Activated B cell treated with CpG ODN at 0.5 μM for 24 hours (primary cell): ENCODE measurements around the gene E4F1. TPM values are rescaled to one million over a fixed set of nuclear protein-coding genes. Genes with fewer than 3 reads are reported as not detected.

Experiments
- ATAC-seq: fragments of 200-7000 bp; cut with Tn5 transposase; one replicate; pipeline ENCODE4 v1.10.0; 2021; ENCODE audit warnings: low read depth, mild to moderate bottlenecking, moderate library complexity
- CTCF ChIA-PET: fragments of 350-600 bp; sonication (Branson Sonifier 250); formaldehyde crosslinking; loops from one replicate; lab custom pipeline; 2021; ENCODE audit warnings: antibody characterized with exemption; lab: Charles Lee
- POLR2A ChIA-PET: fragments of 350-600 bp; sonication (Branson Sonifier 250); formaldehyde crosslinking; loops from one replicate; lab custom pipeline; 2021; ENCODE audit warnings: antibody characterized with exemption; lab: Charles Lee
- DNase-seq: peaks from one replicate; pipeline ENCODE4 v3.0.0; 2022
- H3K27ac Mint-ChIP-seq: one replicate; pipeline ENCODE4 v1.8.0; 2020; ENCODE audit warnings: mixed read lengths
- H3K27me3 Mint-ChIP-seq: one replicate; pipeline ENCODE4 v1.8.0; 2021; ENCODE audit warnings: mixed read lengths
- H3K36me3 Mint-ChIP-seq: one replicate; pipeline ENCODE4 v1.8.0; 2021; ENCODE audit warnings: low read depth, mixed read lengths
- H3K4me1 Mint-ChIP-seq: one replicate; pipeline ENCODE4 v1.8.0; 2021; ENCODE audit warnings: mixed read lengths
- H3K4me3 Mint-ChIP-seq: one replicate; pipeline ENCODE4 v1.8.0; 2020; ENCODE audit warnings: mild to moderate bottlenecking, mixed read lengths
- H3K9me3 Mint-ChIP-seq: one replicate; pipeline ENCODE4 v1.8.0; 2020; ENCODE audit warnings: mixed read lengths
- CTCF ChIP-seq: fragments of 200-600 bp; IDR thresholded peaks from one replicate; pipeline ENCODE4 v1.8.0; 2022; ENCODE audit warnings: antibody characterized with exemption, mild to moderate bottlenecking
- intact Hi-C: fragments of 100-400 bp; cut with micrococcal nuclease; formaldehyde crosslinking; loops from one replicate; pipeline ENCODE4 v1.15.1; 2024
- total RNA-seq: library from RNA; stranded (reverse); gene quantifications from 2 replicates; pipeline ENCODE4 v1.2.3, GENCODE V29; 2022

Gene E4F1
- total RNA-seq, 1 donor from 2014 or later, result 29.9 TPM

DNA sequence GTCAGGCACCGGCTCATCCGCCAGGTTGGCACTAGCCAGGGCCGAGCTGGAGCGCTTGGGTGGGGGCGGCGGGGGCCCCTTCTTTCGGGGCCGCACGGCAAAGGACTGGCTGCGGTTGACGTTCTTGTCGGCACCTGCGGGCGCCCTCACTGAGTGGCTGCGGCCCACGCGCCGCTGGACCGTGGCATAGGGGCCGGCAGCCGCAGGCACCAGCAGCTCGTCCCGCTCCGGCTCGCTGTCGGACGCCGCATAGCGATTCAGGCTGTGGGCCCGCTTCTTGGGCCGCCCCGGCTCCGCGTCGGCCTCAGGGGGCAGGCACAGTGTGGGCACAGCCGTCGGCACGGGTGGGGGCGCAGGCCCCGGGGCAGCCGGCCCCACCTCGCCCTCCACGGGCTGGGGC lies 42.9 kb upstream of the E4F1 start:
- CTCF ChIA-PET, result no interaction called here
- TF ChIP-seq CTCF, result no peak
- no peak overlapping the region for H3K27ac Mint-ChIP-seq
- H3K4me3 Mint-ChIP-seq, result no peak overlapping the region
- POLR2A ChIA-PET, result no interaction called here
- DNase-seq, result no peak
- H3K36me3 Mint-ChIP-seq, result peaks cover 16% of the 10 kb centered on the region
- ATAC-seq, result no peak
- intact Hi-C loops, result no loop called here
- H3K4me1 Mint-ChIP-seq, result peaks cover 4% of the 10 kb centered on the region
- no peaks in the 10 kb centered on the region for H3K9me3 Mint-ChIP-seq
- no peaks in the 10 kb centered on the region for H3K27me3 Mint-ChIP-seq

GRCh38 chr16:2180962-2181923 lies 42.1 kb upstream of the E4F1 start:
- no peaks in the 10 kb centered on the region for H3K9me3 Mint-ChIP-seq
- no peak for TF ChIP-seq CTCF
- H3K27me3 Mint-ChIP-seq, result no peaks in the 10 kb centered on the region
- H3K36me3 Mint-ChIP-seq, result peaks cover 9% of the 10 kb centered on the region
- ATAC-seq (no peak), DNase-seq (no peak)
- H3K4me3 Mint-ChIP-seq, result no peak overlapping the region
- H3K27ac Mint-ChIP-seq, result no peak overlapping the region
- POLR2A ChIA-PET, result interaction anchor here (1.2 kb wide), 1 partner anchor 26 kb away, joined by 3 read pairs; the partner anchor contains the start of gene TRAF7
- H3K4me1 Mint-ChIP-seq, result peaks cover 4% of the 10 kb centered on the region
- intact Hi-C loops, result no loop called here
- CTCF ChIA-PET, result no interaction called here

GRCh38 chr16:2181952-2182351 lies 41.4 kb upstream of the E4F1 start:
- Mint-ChIP-seq H3K27ac (no peak overlapping the region), H3K36me3 (peaks cover 5% of the 10 kb centered on the region), H3K27me3 (no peaks in the 10 kb centered on the region), H3K9me3 (no peaks in the 10 kb centered on the region), H3K4me1 (peaks cover 4% of the 10 kb centered on the region), H3K4me3 (no peak overlapping the region)
- DNase-seq (no peak), ATAC-seq (no peak)
- no peak for TF ChIP-seq CTCF
- CTCF ChIA-PET, result no interaction called here
- intact Hi-C loops, result no loop called here
- POLR2A ChIA-PET, result interaction anchor here (1.2 kb wide), 2 partner anchors 23 to 26 kb away, joined by 3 read pairs; partner anchors contain the start of gene TRAF7

DNA sequence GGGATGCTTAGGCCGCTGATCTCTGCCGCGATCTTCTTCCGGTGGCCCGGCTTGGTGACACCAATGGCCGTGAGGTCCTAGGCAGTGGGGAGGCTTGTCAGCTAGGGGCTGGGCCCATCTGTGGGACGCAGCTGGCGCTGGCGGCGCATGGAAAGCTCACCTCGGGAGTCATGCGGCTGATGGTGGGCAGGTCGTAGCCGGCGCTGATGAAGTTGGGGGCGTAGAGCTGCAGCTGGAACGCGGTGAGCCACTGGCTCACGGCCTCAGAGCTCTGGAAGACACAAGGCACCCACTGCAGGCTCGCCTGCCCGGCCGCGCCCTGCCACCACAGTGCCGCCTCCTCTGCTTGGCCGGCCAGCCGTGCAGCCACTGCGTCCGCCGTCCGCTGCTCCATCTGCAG lies 39.7 kb upstream of the E4F1 start:
- peaks cover 4% of the 10 kb centered on the region for H3K4me1 Mint-ChIP-seq
- H3K27ac Mint-ChIP-seq, result no peak overlapping the region
- no peaks in the 10 kb centered on the region for H3K27me3 Mint-ChIP-seq
- ChIA-PET CTCF (no interaction called here), POLR2A (no interaction called here)
- no peaks in the 10 kb centered on the region for H3K36me3 Mint-ChIP-seq
- no peak overlapping the region for H3K4me3 Mint-ChIP-seq
- intact Hi-C loops, result no loop called here
- DNase-seq (no peak), ATAC-seq (no peak)
- no peak for TF ChIP-seq CTCF
- no peaks in the 10 kb centered on the region for H3K9me3 Mint-ChIP-seq

GRCh38 chr16:2184346-2184745 lies 39.0 kb upstream of the E4F1 start:
- Mint-ChIP-seq H3K9me3 (no peaks in the 10 kb centered on the region), H3K4me1 (peaks cover 4% of the 10 kb centered on the region), H3K4me3 (no peak overlapping the region), H3K36me3 (no peaks in the 10 kb centered on the region), H3K27ac (no peak overlapping the region), H3K27me3 (no peaks in the 10 kb centered on the region)
- no peak for TF ChIP-seq CTCF
- ChIA-PET POLR2A (no interaction called here), CTCF (no interaction called here)
- no peak for DNase-seq
- no peak for ATAC-seq
- intact Hi-C loops, result no loop called here
